NCI-H1930 (cell line): ENCODE results near the gene HOXB6.

Source experiments
- DNase-seq, 2 experiments: peaks; one replicate each; lab custom pipeline; 2025; lab: John Stamatoyannopoulos, UW

HOXB6 gene

DNA sequence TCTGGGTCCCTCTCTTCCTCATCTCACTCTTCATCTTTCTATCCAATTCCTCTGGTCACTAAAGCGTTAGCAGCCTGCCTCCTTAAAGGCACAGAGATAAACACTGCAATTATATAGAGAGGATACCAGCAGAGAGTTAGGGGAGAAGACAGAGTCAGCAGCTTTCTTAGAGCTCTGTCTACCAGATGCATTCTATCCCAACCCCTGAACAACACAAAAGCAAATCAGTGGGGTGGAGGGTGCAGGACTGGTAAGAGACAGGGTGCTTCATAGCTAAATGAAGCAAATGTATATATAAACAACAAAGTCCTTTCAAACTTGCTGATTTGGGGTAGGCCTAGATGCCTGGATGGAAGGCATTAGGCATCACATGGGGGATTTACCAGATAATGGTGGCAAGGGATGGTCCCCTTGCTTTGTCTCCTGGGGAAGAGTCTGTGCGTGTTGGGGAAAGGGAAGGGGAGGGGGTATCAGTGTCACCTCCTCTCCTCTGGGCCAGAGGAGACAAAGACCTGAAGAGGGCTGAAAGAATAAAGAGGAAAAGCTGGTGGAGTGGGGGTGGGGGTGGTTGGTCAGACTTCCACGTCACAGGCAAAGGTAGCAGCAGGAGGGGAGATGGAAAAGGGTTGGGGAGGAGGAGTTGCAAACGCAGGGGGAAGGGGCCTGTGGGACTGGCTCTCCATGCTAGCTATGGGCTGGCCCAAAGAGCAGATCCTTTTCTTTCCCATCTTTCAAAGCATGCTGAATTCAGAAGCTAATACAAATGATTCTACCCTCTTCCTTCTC lies 38.7 kb downstream of the HOXB6 start:
- no peak for DNase-seq

DNA sequence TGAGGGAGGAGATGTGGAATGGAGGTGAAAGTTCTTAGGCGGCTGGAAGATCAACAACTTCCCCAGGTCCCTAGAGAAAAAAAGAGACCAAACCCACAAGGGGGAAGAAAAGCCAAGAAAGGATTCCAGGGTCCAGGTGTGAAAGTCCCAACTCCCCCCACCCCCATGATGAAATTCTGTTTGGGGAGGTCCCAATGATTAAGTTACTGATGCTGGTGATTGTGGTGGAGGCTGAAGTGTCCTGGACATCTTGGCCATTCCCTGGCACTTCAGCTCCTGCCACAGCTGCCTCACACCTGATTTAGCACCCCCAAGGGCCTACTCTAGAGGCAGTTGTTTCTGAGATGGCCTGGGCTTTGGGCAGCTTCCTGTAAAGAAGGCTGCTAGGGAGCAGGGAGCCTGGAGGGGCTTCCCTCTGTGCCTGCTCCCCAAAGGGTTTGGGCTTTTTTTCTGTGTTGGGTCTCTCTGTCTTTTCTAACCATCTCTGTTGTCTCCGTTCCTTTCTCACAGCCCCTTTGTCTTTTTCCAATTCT lies 39.7 kb downstream of the HOXB6 start:
- DNase-seq = no peak

DNA sequence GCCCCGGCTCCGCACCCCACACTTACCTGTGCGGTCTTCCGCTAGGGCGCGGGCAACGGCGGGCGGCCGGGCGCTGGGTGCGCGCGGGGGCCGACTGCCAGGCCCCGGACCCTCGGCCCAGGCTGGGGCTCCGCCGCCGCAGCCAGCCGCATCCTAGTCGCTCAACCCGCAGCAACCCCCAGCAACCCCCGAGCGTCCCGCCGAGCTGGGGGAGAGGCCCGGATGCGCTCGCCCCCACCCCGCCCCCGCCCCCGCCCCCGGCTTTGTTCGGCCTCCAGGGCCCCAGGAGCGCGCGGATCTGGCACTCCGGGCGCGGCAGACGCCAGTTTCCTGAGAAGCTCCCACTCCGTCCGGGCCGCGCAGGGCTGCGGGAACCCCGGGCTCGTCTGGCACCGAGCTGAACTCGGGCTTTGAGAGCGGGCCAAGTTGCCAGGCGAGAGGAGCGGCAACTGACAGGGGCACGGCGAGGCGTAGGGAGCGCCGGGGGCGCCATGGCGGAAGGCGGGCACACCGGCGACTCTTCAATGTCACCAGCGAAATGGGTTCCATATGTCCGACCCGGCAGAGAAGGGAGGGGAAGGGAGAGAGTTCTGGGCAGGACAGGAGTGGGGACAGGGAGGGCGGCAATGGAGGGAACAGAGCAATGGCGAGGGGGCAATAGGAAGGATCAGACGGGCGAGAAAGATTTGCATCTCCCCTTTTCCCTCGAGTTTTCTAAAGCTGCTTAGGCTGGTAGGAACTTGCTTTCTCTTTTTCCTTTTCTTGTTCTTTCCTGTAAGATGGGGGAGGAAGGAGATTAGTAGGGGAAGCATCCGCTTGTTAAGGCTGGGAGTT lies 40.4 kb downstream of the HOXB6 start:
- DNase-seq = no peak

DNA sequence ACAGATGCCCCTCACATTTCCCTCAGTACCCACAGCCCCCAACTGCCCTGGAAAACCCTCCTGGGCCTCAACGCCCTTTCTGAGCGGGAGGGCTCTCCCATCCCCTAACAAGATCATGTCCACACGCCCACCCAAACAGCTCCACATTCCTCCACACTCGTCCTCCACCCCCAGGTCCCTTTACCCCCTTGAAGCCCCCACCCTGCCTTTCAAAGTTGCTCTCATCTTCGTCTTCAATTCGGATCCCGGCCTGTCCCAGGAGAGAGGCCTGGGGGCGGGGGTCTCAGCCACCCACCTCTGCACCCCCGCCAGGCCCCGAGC lies 41.0 kb downstream of the HOXB6 start:
- DNase-seq = no peak

DNA sequence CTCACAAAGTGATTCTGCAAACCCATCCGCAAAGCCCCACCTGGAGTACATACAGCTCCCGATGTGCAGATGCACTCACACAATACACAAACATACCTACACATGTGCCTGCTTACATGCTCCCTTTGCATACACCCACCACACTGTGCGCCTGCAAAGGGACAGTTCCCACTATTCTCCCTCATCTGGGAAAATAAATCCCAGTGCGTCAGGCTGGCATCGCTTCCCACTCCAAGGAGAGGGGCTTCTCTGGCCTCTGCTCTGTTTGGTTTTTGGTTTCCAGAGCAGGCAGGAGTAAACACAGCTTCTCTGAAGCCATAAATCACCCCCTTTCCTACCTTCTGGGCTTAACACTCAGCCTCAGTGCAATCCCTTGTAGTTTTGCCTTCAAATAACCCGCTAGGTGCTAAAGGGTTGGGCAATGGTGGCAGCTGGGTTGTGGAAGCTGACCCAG lies 41.4 kb downstream of the HOXB6 start:
- no peak for DNase-seq

DNA sequence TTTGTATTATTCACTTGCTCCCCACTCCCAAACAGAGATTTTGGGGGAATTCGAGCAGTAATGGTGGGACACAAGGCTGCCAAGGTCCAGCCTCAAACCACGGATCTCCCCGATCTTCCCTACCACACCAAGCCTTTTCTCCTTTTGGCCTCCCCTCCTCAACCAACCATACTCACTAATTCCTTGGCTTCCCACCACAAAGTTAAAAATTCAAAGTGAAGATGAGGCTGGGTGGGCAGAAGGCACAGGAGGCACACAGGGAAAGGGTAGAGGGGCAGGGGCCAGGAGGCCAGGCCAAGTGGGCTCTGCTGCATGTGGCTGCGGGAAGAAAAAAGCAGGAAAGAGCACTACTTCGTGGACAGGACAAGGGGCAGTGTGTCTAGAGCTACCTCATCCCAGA lies 41.9 kb downstream of the HOXB6 start:
- no peak for DNase-seq

DNA sequence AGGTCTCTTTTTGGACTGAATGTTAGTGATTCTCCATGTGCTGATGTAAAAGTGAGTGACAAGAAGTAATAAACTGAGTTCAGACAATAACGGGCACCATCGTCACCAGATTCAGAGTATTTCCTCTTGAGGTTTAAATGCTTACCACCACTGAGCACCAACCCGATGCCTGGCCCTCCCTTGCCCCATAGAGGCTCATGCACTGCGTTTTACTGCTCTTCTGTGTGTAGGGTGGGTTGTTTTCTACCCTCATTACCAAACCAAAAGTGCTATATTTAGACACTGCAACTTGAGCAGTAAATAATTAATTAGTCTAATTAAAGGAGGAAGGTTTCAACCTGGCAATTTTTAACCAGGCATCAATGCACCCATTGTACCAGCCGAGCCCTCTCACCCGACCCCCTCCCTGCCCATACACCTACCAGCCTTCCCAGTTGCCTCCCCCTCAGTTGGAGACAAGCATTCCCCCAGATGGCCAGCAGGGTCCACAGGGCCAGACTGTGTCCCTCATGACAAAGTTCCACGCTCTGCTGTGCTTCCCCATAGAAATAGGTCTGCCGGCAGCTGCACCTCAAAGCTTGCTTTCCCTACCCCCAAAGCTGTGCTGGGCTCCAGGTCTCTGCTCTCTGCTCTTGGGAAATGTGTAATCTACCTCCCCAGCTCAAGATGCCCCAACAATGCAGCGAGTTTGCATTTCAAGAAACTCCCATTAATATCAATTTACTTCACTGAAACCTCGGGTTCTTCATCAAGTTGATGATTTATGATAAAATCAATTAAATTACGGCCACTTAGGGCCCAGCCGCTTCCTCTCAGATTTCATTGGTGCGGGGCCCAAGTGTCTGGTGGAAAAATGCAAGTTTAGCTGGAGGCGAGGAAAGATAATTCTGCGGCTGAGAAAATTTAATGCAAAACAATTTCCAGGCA lies 42.6 kb downstream of the HOXB6 start:
- no peak for DNase-seq

DNA sequence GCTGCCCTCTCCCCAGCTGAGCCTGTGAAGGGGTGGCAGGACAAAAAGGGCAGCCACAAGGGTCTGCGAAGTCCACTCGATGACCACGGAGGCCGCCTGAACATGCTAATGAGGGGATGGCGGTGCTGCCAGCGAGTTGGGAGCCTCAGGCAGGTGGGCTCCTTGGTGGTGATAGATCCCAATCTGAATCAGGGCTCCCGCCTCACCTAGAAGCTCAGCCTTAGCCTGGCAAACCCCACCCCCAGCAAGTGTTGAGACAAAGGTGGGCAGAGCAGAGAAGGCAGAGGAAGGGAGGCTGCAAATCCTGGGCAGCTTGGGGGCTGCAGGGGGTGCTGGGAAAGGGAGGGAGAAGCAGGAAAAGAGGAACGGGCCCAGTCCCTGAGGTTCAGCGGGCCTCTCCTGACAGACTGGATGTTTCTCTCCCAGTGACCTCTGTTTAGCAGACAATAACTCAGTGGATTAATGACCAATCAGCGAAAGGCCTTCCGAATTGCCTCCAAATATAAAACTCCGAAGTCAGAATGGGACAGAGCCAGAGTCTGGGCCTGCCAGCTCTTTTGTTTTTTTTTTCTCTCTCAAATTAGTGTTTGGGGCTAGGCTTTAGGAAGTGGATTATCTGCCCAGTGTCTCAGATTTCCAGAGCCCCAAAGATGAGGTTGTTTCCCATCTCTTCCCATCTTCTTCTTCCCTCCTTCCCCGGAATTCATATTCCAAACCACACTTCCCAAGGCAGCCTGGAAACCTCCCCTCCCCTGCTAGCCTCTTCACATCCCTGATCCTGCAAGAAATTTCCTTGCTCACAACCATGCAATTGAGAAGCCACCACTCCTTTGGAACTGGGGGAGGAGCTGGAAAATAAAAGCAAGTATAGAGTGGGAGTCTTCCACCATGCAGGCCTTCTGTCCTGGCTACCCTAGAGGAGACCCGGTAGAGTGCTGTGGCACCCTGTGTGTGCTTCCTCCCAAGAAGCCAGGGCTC lies 44.7 kb downstream of the HOXB6 start:
- no peak for DNase-seq

DNA sequence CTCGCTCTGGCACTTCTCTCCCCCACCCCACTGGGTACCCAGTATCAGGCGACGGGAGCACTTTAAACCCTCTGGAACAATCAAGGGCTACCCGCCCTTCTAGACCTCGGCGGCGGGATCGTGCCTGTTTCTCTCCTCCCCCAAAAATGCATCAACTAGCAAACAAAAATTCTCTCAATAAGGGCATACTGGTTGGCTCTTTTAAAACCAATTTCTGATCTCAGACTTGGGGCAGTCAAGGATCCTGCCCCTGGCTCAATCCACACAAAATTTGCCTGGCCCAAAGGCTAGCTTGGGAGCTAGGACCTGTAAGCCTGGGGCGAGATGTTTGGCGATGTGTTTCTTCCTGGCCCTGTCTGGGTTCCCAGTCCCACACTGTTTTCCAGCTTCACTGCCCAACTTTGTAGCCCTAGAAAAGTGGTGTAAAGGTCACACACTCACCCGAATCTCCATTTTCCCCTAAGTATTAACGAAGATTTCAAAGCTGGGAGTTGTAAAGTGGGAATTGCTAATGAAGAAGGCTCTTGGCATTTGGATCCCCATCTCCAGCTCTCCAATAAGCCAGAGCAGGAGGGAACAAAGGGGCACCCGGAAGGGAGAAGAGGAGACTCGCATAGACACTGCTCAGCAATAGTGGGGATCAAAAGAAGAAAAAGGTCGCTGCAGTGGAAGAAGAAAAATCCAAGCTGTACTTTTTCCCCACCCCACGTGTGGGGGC lies 45.5 kb downstream of the HOXB6 start:
- no peak for DNase-seq

DNA sequence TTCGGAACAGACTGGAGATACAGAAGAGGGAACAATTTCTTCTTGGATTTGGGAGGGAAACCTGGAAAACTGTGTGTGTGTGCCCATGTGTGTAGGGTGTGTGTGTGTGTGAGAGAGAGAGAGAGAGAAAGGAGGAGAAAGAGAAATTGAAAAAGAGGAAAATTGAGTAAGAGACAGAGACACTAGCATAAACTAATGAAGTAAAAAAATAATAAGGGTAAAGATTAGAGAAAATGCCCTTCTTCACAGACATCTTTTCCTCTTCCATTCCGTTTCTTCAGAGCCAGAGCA lies 46.0 kb downstream of the HOXB6 start:
- no peak for DNase-seq

DNA sequence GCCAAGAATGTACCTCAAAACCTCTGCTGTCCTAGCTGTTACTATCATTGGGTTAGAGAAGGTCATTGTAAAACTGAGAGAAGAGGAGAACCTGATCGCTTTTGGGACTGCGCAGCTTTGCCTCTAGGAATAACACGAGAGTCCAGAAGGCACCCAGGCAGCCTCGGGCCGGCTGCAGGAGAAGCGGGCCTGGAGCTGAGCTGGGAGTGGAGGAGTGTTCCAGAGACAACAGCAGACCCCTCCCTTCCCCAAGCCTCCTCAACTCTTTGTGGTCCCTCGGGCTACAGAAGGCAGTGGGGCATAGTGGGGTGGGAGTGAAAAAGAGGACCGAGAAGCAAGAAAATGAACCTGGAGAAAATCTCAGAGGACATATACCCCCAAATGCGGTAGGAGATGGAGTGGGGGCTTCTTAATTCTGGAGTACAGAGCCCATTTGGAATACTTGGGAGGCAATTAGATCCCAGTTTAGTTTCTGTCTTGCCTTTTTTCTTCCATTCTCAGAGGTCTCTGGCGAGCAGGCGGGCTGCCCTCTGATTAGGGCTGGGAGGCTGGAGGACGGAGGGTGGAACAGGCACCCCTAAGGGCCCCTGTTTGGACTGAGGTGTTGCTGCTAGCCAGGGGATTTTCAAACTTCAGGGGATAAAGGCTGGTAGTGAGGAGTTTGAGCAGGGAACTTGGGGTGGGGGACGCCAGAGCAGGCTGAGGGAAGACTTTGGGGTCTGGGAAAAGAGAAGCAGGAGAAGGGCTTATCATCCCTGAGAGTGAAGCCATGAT lies 46.5 kb downstream of the HOXB6 start:
- DNase-seq = no peak

DNA sequence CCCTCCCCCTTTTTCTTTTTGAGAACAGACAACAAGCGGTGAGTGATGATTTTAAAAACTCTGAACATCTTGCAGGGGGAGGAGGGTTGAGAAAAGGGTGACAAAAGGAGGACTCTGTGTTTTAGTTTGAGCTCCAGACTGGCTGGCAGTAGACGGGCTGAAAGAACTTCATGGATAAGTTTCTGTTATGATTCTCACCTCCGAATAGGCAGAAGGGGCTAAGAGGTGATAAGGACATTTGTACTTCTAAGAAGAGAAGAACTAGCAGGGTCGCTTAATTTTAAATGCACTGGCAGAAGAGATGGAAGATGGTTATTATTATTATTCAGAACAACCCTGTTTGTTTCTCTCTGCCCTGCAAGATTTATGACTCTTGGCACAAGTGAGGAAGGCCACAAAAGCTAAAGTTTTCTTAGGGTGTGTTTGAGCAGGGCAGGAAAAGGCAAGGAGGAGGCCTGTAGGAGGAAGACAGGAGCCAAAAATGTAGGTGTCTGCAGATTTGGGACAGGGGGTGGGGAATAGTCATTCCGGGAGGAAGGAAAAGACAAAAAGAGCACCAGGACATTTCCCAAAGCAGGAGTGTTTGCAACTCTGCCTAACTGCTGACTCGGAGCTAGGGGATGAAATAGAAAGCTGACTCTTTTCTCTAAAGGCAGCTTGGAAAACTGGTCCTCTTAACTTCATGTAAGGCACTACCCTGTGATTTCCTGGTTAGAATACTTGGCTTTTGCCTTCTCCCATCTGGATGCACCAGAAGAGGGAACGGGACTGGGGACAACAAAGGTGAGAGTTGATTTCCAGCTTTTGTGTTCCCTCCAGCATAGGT lies 48.0 kb downstream of the HOXB6 start:
- no peak for DNase-seq

DNA sequence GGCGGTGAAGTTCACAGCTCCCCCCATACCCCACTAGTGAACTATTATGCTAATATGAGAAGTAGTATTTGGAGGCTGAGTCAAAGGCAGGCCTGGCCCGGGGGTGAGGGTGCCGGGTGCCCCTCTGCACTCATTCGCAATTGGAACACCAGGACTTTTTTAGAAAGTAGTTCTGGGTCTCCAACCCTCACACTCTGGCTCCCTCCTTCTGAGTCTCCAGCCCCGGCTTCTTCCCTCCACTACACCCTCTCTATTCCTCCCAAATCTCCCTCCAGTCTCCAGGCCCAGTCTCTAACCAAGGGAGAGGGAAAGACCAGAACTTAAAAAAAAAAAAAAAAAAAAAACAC lies 48.6 kb downstream of the HOXB6 start:
- DNase-seq = no peak

DNA sequence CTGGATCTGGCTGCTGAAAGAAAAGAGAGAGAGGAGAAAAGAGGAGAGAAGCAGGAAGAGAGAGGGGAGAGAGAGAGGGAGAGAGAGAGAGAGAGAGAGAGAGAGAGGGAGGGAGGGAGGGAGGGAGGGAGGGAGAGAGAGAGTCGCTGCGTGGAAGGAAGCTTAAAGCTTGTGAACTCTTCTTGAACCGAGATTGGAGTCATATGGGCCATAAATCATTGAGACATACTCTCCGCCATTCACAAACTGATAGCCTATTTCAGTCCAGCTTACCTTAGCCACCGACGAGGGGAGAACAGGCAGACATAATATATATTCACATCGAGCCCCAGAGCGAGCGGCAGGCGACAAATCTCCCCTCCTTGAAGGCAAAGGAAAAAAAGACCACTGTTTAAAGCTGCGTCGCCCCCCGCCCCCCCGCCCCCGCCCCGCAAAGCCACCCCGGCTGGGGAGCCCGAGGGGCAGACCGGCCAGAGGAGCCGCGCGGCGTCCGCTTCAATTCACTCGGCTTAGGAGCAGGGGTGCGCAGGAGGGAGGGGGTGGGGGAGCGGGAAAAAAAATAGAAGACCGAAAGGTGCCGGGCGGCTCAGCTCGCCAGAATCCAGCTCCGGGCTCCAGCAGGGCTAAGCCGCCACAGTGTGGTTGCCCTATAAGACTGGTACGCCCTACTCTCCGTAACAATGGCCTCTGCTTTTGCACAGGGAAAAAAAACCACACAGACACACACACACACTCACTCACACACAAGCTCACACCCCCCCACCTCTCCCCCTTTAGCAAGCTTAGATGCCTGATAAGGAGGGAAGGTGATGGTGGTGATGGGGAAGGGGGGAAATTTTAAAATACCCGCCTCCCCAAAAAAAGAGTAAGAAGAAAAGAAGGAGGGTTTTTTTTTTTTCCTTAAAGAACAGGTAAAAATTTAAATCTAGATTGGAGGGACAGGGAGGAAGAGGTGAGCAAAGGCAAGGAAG lies 49.2 kb downstream of the HOXB6 start:
- DNase-seq = peak in 1 of 2 experiments; percentile 12

DNA sequence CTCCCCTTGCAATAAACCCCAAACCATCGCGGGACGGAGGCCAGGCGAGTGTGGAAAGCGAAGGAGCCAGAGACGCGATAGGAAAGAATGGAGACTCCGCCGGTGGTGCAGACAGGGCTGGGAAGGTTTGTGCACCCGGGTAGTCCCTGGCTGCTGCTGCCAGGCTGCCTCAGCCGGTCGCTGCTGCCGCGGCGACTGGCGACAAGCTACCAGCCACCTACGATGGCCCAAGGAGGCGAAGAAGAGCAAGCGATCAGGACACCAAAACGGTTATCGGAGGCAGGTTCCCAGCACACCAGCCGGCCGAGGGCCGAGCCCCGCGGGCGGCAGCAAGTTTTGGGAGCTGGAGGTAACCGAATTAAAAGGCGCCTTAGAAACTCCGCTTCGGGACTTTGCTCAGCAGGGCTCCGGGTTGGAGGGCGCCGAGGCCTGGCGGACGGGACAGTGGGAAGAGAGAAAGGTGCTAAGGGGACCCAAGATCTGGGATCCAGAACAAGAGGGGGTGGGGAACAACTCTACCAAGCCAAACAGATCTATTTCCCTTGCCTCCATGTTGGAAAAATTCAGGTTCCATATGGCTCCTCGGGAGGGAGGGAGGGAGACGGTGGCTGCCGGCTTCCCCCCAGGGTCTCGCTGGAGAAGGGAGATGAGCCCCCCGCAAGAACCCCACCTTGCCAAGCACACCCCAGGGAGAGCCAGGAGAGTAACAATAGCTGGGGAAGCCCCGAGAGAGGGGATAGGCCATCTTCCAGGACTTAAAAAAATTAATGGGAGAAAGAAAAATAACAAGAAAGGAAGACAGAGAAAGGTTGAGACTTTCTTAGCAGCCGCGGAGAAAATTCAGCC lies 50.2 kb downstream of the HOXB6 start:
- DNase-seq = no peak

DNA sequence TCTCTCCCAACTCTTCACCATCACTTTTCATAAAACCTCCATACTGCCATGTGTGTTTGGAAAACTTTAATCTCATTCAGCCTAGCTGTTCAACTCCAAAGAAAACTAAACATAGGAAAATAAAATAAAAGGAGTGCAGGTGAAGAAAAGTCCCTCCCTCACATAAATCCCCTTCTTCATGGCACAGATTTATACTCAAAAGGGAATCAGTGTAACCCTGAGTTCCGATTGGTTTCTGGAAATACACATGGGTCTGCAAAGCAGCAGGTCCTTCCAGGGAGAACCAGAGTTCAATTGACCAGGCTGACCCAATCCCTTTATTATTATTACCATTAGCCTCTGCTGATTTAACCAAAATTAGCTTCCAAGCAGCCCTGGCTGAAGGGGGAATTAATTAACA lies 51.0 kb downstream of the HOXB6 start:
- no peak for DNase-seq

DNA sequence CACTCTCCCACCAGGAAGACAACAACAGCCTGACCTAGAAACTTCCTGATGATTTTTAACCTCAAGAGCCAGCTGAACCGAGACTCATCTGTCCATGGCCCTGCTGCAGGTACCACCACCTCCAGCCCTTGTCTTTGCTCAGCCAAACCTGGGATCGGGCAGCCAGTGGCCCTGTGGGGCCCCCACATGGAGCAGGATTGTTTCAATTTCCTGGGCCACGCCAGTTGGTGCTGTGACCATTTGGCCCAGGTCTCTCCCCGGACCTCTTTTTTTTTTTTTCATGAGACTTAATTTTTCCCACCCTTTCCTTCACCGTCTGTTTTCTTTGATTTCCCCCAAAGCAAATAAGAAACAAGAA lies 51.6 kb downstream of the HOXB6 start:
- DNase-seq = no peak
